ENCODE data around the gene NXN.

Gene NXN

GRCh38 chr17:979539-980405, at the start of gene NXN:
Gene NXN, minus strand, starts transcription at chr17:979776.
- DNase-seq = peak; percentile 57 to 92 (median 86)

GRCh38 chr17:1027044-1027443, 47.5 kb upstream of the NXN start:
- no peak for DNase-seq

DNA sequence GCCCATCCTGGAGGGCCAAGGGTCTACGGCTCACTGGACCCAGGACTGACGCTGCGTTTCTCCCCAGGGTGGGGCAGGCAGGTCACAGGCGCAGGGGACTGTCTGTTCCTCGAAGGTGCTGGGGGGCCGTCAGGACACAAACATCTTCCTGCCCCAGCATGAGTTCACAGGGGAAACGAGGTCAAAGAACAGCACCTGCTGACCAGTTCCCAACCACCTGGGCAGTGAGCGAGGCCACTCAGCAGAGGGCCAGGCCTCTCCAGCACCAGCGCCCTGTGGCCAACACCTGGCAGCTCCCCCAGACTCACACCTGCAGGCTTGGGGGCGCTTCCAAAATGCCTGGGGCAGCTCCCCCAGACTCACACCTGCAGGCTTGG, 47.0 kb upstream of the NXN start:
- DNase-seq = no peak

DNA sequence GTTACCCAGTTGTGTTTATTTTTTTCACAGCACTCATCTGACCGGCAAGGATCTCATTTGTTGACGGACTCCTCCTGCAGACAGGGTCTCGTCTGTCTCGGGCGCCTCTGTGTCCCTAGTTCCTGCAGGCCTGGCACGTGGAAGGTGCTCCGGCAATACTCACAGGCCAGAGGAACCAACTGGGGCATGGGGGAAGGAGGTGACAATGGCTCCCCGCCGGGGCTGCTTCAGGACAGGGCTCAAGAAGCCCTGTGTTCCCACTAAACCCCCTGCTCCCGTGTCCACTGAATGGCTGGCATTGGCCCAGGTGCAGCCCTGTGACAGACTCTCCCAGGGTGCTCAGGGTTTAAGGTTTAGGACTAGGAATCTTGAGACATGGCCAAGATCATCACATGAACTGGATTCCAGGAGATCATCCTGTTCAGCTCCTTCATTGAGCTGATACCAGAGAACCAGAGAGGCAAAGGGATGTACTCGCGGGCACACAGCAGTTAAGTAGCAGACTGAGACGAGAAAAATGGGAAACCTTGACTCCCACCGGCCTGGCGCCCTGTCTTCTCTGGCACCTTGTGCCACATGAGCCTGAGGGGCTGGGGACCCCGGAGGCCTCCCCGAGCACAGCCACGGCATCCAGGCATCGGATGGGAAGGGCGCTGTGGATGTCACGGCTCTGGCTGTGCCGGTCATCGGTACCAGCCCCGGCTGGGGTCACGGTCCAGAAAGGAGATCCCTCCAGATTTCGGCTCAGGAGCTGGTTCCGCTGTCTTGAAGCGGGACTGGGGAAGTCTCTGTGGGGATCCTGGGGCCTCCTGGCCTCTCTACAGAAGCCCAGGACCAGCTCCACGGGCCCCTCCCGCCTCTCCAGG, 46.4 kb upstream of the NXN start:
- no peak for DNase-seq

GRCh38 chr17:1024076-1024475, 44.5 kb upstream of the NXN start:
- no peak for DNase-seq

DNA sequence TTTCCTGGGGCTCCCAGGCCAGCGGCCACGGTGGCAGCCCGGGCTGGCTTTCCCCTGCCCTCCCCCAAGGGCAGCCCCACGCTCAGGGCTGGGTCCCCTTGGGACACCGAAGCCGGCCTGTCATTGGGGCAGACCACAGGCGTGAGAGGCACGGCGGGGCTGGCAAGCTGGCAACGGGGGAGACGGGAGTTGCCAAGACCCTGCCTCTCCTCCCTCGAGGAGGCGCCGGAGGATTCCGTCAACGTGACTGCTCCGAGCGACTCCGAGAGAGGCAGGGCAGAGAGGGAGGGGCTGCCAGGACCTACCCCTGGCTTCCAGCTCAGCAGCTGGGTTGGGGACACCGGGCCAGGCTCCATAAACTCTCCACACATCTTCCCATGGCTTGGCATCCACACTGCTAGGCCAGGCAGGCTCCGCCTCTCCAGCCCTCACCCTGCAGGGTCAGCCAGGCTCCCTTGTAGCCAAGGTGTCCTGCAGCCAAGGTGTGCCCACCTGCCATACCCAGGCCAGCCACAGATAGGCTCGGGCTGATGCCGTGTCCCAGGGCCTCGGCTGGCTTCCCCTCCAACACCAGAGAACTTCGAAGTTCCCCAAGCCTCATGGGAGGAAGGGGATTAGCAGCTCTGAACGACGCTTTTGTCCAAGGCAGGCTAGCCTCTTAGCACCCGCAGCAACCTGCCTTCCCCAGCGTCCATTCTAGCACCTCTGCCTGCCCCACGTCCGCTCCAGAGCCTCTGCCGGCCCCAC, 42.9 kb upstream of the NXN start:
- no peak for DNase-seq

- DNase-seq = no peak
Measured at GRCh38 chr17:1021147-1021546, 41.6 kb upstream of the NXN start.

DNA sequence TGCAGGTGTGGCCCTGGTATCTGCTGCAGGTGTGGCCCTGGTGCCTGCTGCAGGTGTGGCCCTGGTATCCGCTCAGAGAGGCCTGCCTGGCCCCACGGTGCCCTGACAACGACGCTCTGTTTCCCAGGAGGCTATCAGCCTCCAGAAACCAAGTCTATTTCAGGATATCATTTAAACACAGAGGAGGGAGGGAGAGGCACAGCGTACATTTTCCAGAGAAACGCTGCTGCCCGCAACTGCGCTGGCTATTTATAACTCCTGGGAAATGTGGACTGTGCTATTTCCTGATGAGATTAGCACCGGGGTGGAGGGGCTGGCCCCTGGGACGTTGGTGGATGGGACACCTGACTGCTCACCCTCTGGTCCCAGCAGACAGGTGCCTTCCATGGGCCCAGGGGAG, 39.9 kb upstream of the NXN start:
- no peak for DNase-seq

DNA sequence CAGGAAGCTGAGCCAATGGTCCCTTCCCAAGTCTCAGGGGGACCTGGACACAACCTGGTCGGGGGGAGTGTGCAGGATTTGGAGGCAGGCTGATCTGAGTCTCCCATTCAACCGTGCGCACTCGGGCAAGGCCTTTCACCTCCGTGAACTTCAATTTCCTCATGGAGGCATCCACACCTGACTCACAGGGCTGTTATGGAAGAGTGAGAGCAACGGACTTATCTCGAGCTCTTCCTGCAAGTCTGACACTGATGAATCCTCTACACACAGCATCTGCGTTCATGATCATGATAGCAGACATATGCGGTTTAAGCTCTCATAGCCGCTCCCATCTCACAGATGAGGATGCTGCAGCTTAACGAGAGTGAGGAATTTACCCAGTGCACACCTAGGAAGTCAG, 39.0 kb upstream of the NXN start:
- no peak for DNase-seq

GRCh38 chr17:1013729-1014090, 34.1 kb upstream of the NXN start:
- no peak for DNase-seq

- DNase-seq = no peak
Measured at GRCh38 chr17:1012823-1013728, 33.5 kb upstream of the NXN start.

DNA sequence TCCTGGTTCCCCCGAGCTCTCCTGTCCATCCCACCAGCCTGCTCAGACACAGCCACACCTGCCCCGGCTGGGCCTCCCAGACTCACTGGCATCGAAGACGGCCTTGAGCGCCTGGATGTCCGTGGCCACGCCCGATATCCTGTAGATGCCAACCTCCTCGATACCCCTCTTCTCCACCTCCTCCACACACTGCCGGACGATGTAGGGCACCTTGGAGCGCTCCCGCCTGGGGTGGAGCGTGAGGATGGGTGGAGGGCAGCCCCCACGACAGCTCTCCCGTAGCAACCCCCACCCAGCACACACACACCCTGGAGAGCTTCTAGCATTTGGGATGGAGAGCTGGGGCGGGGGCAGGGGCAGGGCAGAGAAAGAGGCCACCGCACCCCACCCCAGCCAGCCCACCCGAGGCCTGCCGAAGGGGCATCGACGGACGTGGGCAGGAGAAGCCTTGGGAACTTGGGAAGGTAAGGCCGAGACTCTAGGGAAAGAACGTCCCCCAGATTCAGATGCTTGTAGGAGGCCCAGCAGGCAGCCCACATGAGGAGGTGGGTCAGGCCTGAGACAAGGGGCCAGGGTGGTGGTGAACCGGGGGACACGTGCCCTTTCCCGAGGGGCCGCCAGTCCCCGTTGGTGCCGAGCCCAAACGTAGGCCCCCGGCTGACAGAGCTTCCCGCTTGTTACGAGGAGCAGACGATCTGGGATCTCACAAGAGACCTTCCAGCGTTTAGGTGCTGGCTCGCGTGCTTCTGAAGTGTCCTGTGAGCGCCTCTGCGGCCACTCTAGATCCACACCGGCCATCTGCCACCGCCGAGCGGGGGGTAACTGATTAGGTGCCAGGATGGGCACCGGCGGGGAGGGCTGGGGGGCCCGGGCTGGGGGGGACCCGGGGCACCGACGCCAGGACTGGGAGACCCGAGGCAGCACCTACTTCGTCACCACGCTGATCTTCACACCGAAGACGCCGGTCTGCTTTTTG, 32.5 kb upstream of the NXN start:
- no peak for DNase-seq

DNA sequence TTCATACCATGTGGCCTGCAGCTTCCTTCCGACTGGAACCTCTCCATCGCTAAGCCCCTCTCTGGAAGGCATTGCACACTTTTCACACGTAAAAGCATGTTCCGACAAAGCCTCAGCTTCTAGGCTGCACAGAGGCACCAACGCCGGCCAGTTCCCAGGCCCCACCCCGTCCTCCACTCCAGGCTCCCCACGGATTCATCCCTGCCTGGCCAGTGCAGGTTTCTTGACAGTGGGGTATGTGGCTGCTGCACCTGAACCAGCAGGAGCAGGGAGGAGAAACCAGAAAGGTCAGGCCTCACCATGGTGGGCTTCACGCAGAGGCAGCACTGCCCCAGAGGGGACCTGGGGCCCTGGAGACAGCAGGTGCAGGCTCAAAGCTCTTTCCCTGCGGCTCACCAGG, 31.6 kb upstream of the NXN start:
- no peak for DNase-seq

DNA sequence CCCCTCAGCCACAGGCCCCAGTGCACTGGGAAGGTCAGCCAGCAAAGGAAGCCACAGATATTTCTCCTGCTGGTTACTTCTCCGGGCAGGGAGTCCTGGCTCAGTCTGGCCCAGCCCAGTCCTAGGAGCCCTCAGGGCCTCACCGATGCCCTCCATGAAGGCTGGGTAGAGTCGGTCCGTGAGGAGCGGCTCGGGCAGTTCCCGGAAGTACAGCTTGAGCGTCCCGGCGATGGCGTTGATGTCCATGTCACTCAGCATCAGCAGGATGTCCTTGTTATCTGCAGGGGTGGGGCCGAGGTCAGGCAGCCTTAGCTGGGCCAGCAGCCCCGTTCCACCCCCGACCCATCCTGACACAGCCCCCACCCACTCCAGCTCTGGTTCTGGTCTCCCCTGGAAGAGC, 31.0 kb upstream of the NXN start:
- DNase-seq = no peak

DNA sequence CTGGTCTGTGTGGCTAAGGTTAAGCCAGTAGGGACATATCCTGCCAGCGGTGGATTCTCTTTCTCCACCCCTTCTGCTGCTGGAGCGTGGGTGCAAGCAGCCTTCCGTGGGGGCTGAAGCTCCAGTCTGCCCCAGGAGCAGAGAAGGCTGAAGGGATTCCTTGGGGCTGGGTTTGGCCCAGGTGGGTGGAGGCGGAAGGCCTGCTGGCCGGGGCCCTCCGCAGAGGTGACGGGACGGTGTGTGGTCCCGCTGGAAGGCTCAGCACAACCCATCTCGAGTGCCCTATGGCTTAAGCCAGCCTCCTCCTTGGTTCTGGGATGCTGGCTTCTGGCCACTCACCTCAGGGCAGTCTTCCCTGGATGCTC, 30.5 kb upstream of the NXN start:
- no peak for DNase-seq

DNA sequence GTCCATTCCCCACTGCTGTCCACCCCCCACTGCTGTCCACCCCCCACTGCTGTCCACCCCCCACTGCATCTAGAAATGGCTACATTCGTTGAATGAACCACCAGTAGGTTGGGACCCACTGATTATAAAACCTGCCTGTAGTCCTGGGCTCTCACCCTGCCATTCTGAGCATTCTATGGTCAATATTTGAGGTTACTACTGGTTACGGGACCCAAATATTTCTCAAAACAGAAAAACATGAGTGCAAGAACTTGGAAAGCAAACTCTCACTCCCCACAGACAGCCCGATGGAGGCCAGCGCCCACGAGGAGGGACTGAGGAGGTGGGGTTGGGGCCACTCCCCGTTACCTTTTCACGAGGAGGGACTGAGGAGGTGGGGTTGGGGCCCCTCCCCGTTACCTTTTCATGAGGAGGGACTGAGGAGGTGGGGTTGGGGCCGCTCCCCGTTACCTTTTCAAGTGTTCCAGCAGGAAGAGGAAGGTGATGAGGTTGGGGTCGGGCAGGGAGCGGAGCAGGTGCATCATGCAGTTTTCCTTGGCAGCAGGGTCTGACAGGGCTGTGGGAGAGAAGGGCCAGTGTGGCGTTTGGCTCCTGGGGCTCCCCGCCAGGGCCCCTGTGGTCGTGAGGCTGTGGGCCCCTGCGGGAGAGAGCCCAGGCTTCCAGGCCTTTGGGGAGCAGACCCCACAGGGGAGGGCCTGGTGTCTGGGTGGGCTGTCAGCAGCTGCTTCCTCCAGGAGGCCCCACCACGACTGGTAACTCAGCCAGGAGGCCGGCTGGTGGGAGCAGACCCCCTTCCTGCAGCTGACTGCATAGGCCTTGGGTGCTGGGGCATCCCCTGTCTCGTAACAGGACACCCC, 29.9 kb upstream of the NXN start:
- no peak for DNase-seq

- no peak for DNase-seq
Measured at GRCh38 chr17:1008008-1008761, 28.6 kb upstream of the NXN start.

- DNase-seq = no peak
Measured at GRCh38 chr17:1007310-1008007, 27.9 kb upstream of the NXN start.

DNA sequence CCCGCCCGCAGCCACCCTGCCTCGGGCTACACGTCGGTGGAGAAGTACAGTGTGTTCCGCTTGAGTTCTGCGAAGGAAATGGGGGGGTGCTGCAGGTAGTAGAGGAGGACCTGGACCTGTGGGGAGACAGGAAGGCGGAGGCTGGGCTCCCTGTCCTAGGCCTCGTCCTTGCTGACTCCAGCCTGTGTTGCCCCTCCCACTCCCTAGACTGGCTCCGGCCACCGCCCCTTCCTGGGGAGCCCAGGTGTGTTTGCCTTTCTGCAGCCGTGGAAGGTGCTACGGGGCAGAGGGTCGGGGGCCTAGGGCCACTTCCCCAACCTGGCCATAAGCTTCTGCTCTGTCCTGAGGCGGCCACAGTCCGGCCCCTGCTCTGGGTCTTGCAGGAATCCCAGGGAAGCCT, 26.5 kb upstream of the NXN start:
- DNase-seq = peak in 1 of 6 experiments; percentile 6
